H9 (cell line): ENCODE results near the gene UST. TPM values are rescaled to one million over a fixed set of nuclear protein-coding genes. Genes with fewer than 3 reads are reported as not detected.

ENCODE experiments used
- DNase-seq: peaks from one replicate; pipeline ENCODE4 v3.0.0-alpha.2; 2017
- H2AFZ ChIP-seq: one replicate; pipeline ENCODE4 v1.6.1; 2013; ENCODE audit warnings: mild to moderate bottlenecking, low read length, control low read depth, moderate library complexity
- H2AK5ac ChIP-seq: 2 replicates; pipeline ENCODE4 v1.6.1; 2013; ENCODE audit warnings: low read length, control low read depth, mixed read lengths; ENCODE audit not compliant: insufficient read length
- H2BK120ac ChIP-seq: one replicate; pipeline ENCODE4 v1.6.1; 2013; ENCODE audit warnings: low read depth, mild to moderate bottlenecking, low read length, control low read depth, inconsistent platforms; ENCODE audit not compliant: poor library complexity, severe bottlenecking
- H2BK12ac ChIP-seq: 2 replicates; pipeline ENCODE4 v1.6.1; 2013; ENCODE audit warnings: low read length, control low read depth, mixed read lengths, low read depth; ENCODE audit not compliant: insufficient read length
- H2BK15ac ChIP-seq: 2 replicates; pipeline ENCODE4 v1.6.1; 2013; ENCODE audit warnings: low read depth, low read length, control low read depth
- H2BK20ac ChIP-seq: one replicate; pipeline ENCODE4 v1.6.1; 2013; ENCODE audit warnings: low read depth, mild to moderate bottlenecking, low read length, control low read depth, inconsistent platforms; ENCODE audit not compliant: poor library complexity, severe bottlenecking
- H2BK5ac ChIP-seq: 2 replicates; pipeline ENCODE4 v1.6.1; 2013; ENCODE audit warnings: low read length, control low read depth, mixed read lengths; ENCODE audit not compliant: insufficient read length
- H3K14ac ChIP-seq: 2 replicates; pipeline ENCODE4 v1.6.1; 2013; ENCODE audit warnings: low read length, control low read depth; ENCODE audit not compliant: insufficient read depth
- H3K18ac ChIP-seq: 2 replicates; pipeline ENCODE4 v1.6.1; 2013; ENCODE audit warnings: low read depth, mild to moderate bottlenecking, mixed read lengths, low read length, control low read depth; ENCODE audit not compliant: insufficient read length
- H3K23ac ChIP-seq: 2 replicates; pipeline ENCODE4 v1.6.1; 2013; ENCODE audit warnings: low read length, control low read depth, mixed read lengths, low read depth; ENCODE audit not compliant: insufficient read length
- H3K23me2 ChIP-seq: 2 replicates; pipeline ENCODE4 v1.6.1; 2013; ENCODE audit warnings: low read depth, mild to moderate bottlenecking, mixed read lengths, low read length, control low read depth; ENCODE audit not compliant: insufficient read length, poor library complexity, severe bottlenecking
- H3K27ac ChIP-seq: 2 replicates; pipeline ENCODE4 v1.5.1; 2013; ENCODE audit warnings: low read length, control low read depth, mixed read lengths, low read depth; ENCODE audit not compliant: insufficient read length
- H3K27me3 ChIP-seq: 2 replicates; pipeline ENCODE4 v1.6.1; 2013; ENCODE audit warnings: low read length, control low read depth, inconsistent platforms; ENCODE audit not compliant: insufficient read depth
- H3K4ac ChIP-seq: 2 replicates; pipeline ENCODE4 v1.6.1; 2013; ENCODE audit warnings: low read depth, mild to moderate bottlenecking, control low read depth, inconsistent platforms, low read length, moderate library complexity
- H3K4me1 ChIP-seq: 2 replicates; pipeline ENCODE4 v1.6.1; 2013; ENCODE audit warnings: low read length, control low read depth, inconsistent platforms; ENCODE audit not compliant: insufficient read depth
- H3K4me2 ChIP-seq: 2 replicates; pipeline ENCODE4 v1.6.1; 2013; ENCODE audit warnings: low read length, control low read depth, mixed read lengths; ENCODE audit not compliant: insufficient read length, insufficient read depth
- H3K56ac ChIP-seq: 2 replicates; pipeline ENCODE4 v1.6.1; 2013; ENCODE audit warnings: low read depth, mild to moderate bottlenecking, mixed read lengths, low read length, control low read depth; ENCODE audit not compliant: insufficient read length
- H3K79me1 ChIP-seq: 2 replicates; pipeline ENCODE4 v1.6.1; 2013; ENCODE audit warnings: low read depth, mild to moderate bottlenecking, moderate library complexity, low read length, control low read depth, inconsistent platforms; ENCODE audit not compliant: insufficient read depth, poor library complexity, severe bottlenecking
- H3K79me2 ChIP-seq: 2 replicates; pipeline ENCODE4 v1.6.1; 2013; ENCODE audit warnings: low read length, control low read depth, inconsistent platforms; ENCODE audit not compliant: insufficient read depth
- H3K9ac ChIP-seq: 2 replicates; pipeline ENCODE4 v1.6.1; 2013; ENCODE audit warnings: low read length, control low read depth, mixed read lengths; ENCODE audit not compliant: insufficient read length; ENCODE audit errors: extremely low read depth
- H3K9me3 ChIP-seq: one replicate; pipeline ENCODE4 v1.6.1; 2013; ENCODE audit warnings: low read depth, low read length, inconsistent platforms; ENCODE audit not compliant: control insufficient read depth
- H3T11ph ChIP-seq: one replicate; pipeline ENCODE4 v1.6.1; 2013; ENCODE audit warnings: mild to moderate bottlenecking, low read length, control low read depth, inconsistent platforms
- H4K20me1 ChIP-seq: one replicate; pipeline ENCODE4 v1.6.1; 2013; ENCODE audit not compliant: control insufficient read depth, insufficient read length, insufficient read depth
- H4K5ac ChIP-seq: 2 replicates; pipeline ENCODE4 v1.6.1; 2013; ENCODE audit warnings: low read depth, mild to moderate bottlenecking, mixed read lengths, low read length, control low read depth; ENCODE audit not compliant: insufficient read length
- H4K8ac ChIP-seq: replicated peaks from 2 replicates; pipeline ENCODE4 v1.6.1; 2013; ENCODE audit warnings: low read length, control low read depth, mixed read lengths, low read depth; ENCODE audit not compliant: insufficient read length
- H4K91ac ChIP-seq: 2 replicates; pipeline ENCODE4 v1.6.1; 2013; ENCODE audit warnings: low read depth, mild to moderate bottlenecking, moderate library complexity, mixed read lengths, low read length, control low read depth; ENCODE audit not compliant: insufficient read length
- H3K27ac Mint-ChIP-seq, 3 experiments: 2 replicates in 2 of 3; 3 replicates in 1 of 3; pipeline ENCODE4 v1.8.0; 2020 to 2021; ENCODE audit warnings: mixed read lengths in 3 of 3, mild to moderate bottlenecking in 1 of 3, moderate library complexity in 1 of 3
- H3K27me3 Mint-ChIP-seq: 2 replicates; pipeline ENCODE4 v1.8.0; 2021; ENCODE audit warnings: low read depth, mild to moderate bottlenecking, moderate library complexity, mixed read lengths
- H3K36me3 Mint-ChIP-seq, 3 experiments: 2 replicates in 2 of 3; 3 replicates in 1 of 3; pipeline ENCODE4 v1.8.0; 2020 to 2021; ENCODE audit warnings: low read depth in 3 of 3, mixed read lengths in 3 of 3; ENCODE audit not compliant: insufficient read depth in 1 of 3
- H3K4me1 Mint-ChIP-seq, 2 experiments: 2 replicates each; pipeline ENCODE4 v1.8.0; 2020; ENCODE audit warnings: mixed read lengths in 2 of 2
- H3K4me3 Mint-ChIP-seq, 2 experiments: 2 replicates in 1 of 2; 3 replicates in 1 of 2; pipeline ENCODE4 v1.8.0; 2020 to 2021; ENCODE audit warnings: mild to moderate bottlenecking in 2 of 2, mixed read lengths in 2 of 2, moderate library complexity in 1 of 2
- H3K9me3 Mint-ChIP-seq, 2 experiments: 2 replicates in 1 of 2; 3 replicates in 1 of 2; pipeline ENCODE4 v1.8.0; 2020; ENCODE audit warnings: mild to moderate bottlenecking in 2 of 2, mixed read lengths in 2 of 2, moderate library complexity in 1 of 2
- CTCF ChIP-seq: fragments of 200-600 bp; sonication (generic); conservative IDR thresholded peaks from 3 replicates; pipeline ENCODE4 v1.8.0; 2021; ENCODE audit warnings: antibody characterized with exemption, mild to moderate bottlenecking
- WGBS: extraction: QIAGEN DNeasy Blood & Tissue Kit; methylation state at CpG from one replicate; pipeline ENCODE4 v1.1.7; 2013; ENCODE audit warnings: missing lambda C conversion rate, low lambda C conversion rate, mixed read lengths; ENCODE audit not compliant: insufficient read length; ENCODE audit errors: extremely low coverage; 5-methylcytosine and 5-hydroxymethylcytosine counted together
- total RNA-seq: library from RNA; stranded (reverse); gene quantifications from 2 replicates; pipeline ENCODE4 v1.2.1, GENCODE V29; 2021

The UST gene
- total RNA-seq, 1 experiment from 2014 or later, result 14.4 TPM

GRCh38 chr6:148980234-148980633 lies 233.4 kb downstream of the UST start:
- no peak for DNase-seq
- peaks cover 10% of the 10 kb centered on the region; the same call in 1 of the 2 replicates for H3K4me1 ChIP-seq
- no peak for TF ChIP-seq CTCF
- Mint-ChIP-seq H3K36me3 (peaks cover 0 to 15% (median 10%) of the 10 kb centered on the region in 3 experiments; a peak in 5 of 7 replicates), H3K4me3 (no peak overlapping the region), H3K27me3 (no peaks in the 10 kb centered on the region), H3K9me3 (no peaks in the 10 kb centered on the region; a peak in 1 of 5 replicates), H3K27ac (peak overlapping the region in 1 of 3 experiments; percentile 81; a peak in 3 of 7 replicates), H3K4me1 (peaks cover 27 to 29% of the 10 kb centered on the region in 2 experiments)
- no peak overlapping the region for H2BK20ac ChIP-seq
- H3K23ac ChIP-seq, result no peak overlapping the region
- H2AFZ ChIP-seq, result no peak overlapping the region
- H2BK15ac ChIP-seq, result no peak overlapping the region
- no peak overlapping the region for H4K8ac ChIP-seq
- H3K9ac ChIP-seq, result no peak overlapping the region
- H3K27ac ChIP-seq, result no peak overlapping the region
- H2BK5ac ChIP-seq, result no peak overlapping the region
- H2BK120ac ChIP-seq, result no peak overlapping the region
- no peak overlapping the region for H2BK12ac ChIP-seq
- no peak overlapping the region for H4K5ac ChIP-seq
- no peak overlapping the region for H3K14ac ChIP-seq
- no peak overlapping the region for H3T11ph ChIP-seq
- H4K20me1 ChIP-seq, result no peaks in the 10 kb centered on the region
- H3K4me2 ChIP-seq, result no peak overlapping the region
- H2AK5ac ChIP-seq, result no peak overlapping the region
- H3K9me3 ChIP-seq, result no peaks in the 10 kb centered on the region
- H3K56ac ChIP-seq, result no peak overlapping the region
- no peaks in the 10 kb centered on the region for H3K79me2 ChIP-seq
- H4K91ac ChIP-seq, result no peak overlapping the region
- no CpG with 5 or more reads among the region's 3 CpGs for WGBS
- H3K4ac ChIP-seq, result no peak overlapping the region
- no peaks in the 10 kb centered on the region for H3K23me2 ChIP-seq
- no peaks in the 10 kb centered on the region for H3K27me3 ChIP-seq
- no peak overlapping the region for H3K18ac ChIP-seq
- H3K79me1 ChIP-seq, result peaks cover 3% of the 10 kb centered on the region
